SK-N-SH (cell line): ENCODE measurements around the gene YY1. TPM values are rescaled to one million over a fixed set of nuclear protein-coding genes. Genes with fewer than 3 reads are reported as not detected.
A peak's percentile ranks its signal among the peaks of the same experiment; 100 is the strongest.

Experiments
- CTCF ChIA-PET: fragments of 300-600, 350-600 bp; formaldehyde crosslinking; extraction: SDS; loops from one replicate; lab custom pipeline; 2021; lab: Yijun Ruan, JAX
- POLR2A ChIA-PET: fragments of 350-600 bp; sonication (Branson Sonifier 250); formaldehyde crosslinking; extraction: SDS; loops from one replicate; lab custom pipeline; 2020; ENCODE audit warnings: antibody characterized with exemption, inconsistent platforms; lab: Yijun Ruan, JAX
- DNase-seq: peaks from one replicate; pipeline ENCODE4 v3.0.0; 2012
- H2AFZ ChIP-seq: fragments of 200-600 bp; sonication (generic); 2 replicates; pipeline ENCODE4 v1.8.1; 2016; ENCODE audit warnings: antibody characterized with exemption, mild to moderate bottlenecking, low read depth
- H3F3A ChIP-seq: fragments of 200-600 bp; sonication (generic); replicated peaks from 2 replicates; pipeline ENCODE3; 2016; ENCODE audit warnings: antibody characterized with exemption, mild to moderate bottlenecking; ENCODE audit not compliant: insufficient read depth
- H3K27ac ChIP-seq, 2 experiments: fragments of 200-500 bp in 1 of 2; fragments of 200-600 bp in 1 of 2; sonication (Bioruptor generic) in 1 of 2; sonication (generic), shearing (Covaris generic) in 1 of 2; 2 replicates each; pipeline versions ENCODE4 v1.5.1 to v1.6.1; 2014 to 2016; ENCODE audit warnings: low read depth in 2 of 2, inconsistent platforms in 1 of 2, low read length in 1 of 2, mild to moderate bottlenecking in 1 of 2, mixed read lengths in 1 of 2
- H3K27me3 ChIP-seq: fragments of 200-600 bp; sonication (generic), shearing (Covaris generic); 2 replicates; pipeline ENCODE4 v1.6.1; 2016; ENCODE audit warnings: mixed run types; ENCODE audit not compliant: insufficient read depth
- H3K36me3 ChIP-seq, 2 experiments: fragments of 200-500 bp in 1 of 2; fragments of 200-600 bp in 1 of 2; sonication (Bioruptor generic) in 1 of 2; sonication (generic) in 1 of 2; replicated peaks in 1 of 2; 2 replicates each; pipeline versions ENCODE3 to v1.5.1; 2014 to 2016; ENCODE audit warnings: low read length in 1 of 2, mild to moderate bottlenecking in 1 of 2; ENCODE audit not compliant: insufficient read depth in 2 of 2, control insufficient read depth in 1 of 2
- H3K4me1 ChIP-seq, 2 experiments: fragments of 200-500 bp in 1 of 2; fragments of 200-600 bp in 1 of 2; sonication (Bioruptor generic) in 1 of 2; sonication (generic), shearing (Covaris generic) in 1 of 2; 2 replicates each; pipeline versions ENCODE4 v1.5.1 to v1.6.1; 2014 to 2016; ENCODE audit warnings: low read depth in 1 of 2, low read length in 1 of 2, mixed run types in 1 of 2; ENCODE audit not compliant: insufficient read depth in 2 of 2, control insufficient read depth in 1 of 2
- H3K4me2 ChIP-seq: fragments of 200-600 bp; sonication (generic), shearing (Covaris generic); 2 replicates; pipeline ENCODE4 v1.6.1; 2017; ENCODE audit warnings: mixed run types
- H3K4me3 ChIP-seq, 2 experiments: fragments of 200-500 bp in 1 of 2; fragments of 200-600 bp in 1 of 2; sonication (Bioruptor generic) in 1 of 2; sonication (generic), shearing (Covaris generic) in 1 of 2; 2 replicates each; pipeline versions ENCODE4 v1.5.1 to v1.8.1; 2014 to 2016; ENCODE audit warnings: low read depth in 2 of 2, inconsistent platforms in 1 of 2, low read length in 1 of 2, mild to moderate bottlenecking in 1 of 2, mixed read lengths in 1 of 2, moderate library complexity in 1 of 2
- H3K79me2 ChIP-seq: fragments of 200-600 bp; sonication (generic); 2 replicates; pipeline ENCODE4 v1.8.1; 2017; ENCODE audit warnings: mild to moderate bottlenecking; ENCODE audit not compliant: insufficient read depth
- H3K9ac ChIP-seq: fragments of 200-600 bp; sonication (generic); 2 replicates; pipeline ENCODE4 v1.6.1; 2017; ENCODE audit warnings: mixed run types
- H3K9me2 ChIP-seq: fragments of 200-600 bp; sonication (generic); 2 replicates; pipeline ENCODE4 v1.6.1; 2017; ENCODE audit warnings: mixed run types
- H3K9me3 ChIP-seq: fragments of 200-600 bp; sonication (generic); 2 replicates; pipeline ENCODE4 v1.6.1; 2017; ENCODE audit warnings: mixed run types, mild to moderate bottlenecking, moderate library complexity
- H4K20me1 ChIP-seq: fragments of 200-600 bp; sonication (generic); 2 replicates; pipeline ENCODE4 v1.6.1; 2017; ENCODE audit warnings: mild to moderate bottlenecking, mixed run types; ENCODE audit not compliant: insufficient read depth
- CHD2 ChIP-seq: fragments of 150-350 bp; IDR thresholded peaks from 2 replicates; pipeline ENCODE4 v1.6.1; 2018; ENCODE audit warnings: low read length; ENCODE audit not compliant: partially characterized antibody
- ELF1 ChIP-seq: IDR thresholded peaks from 2 replicates; pipeline ENCODE4 v1.4.0; 2012
- EP300 ChIP-seq, 2 experiments: IDR thresholded peaks; 2 replicates each; pipeline versions ENCODE4 v1.4.0 to v1.6.1; 2012; ENCODE audit warnings: borderline replicate concordance in 1 of 2, low read depth in 1 of 2, low read length in 1 of 2
- EZH2phosphoT487 ChIP-seq: fragments of 200-600 bp; sonication (generic); IDR thresholded peaks from 2 replicates; pipeline ENCODE4 v1.6.1; 2017; ENCODE audit warnings: low read depth, mixed run types, mild to moderate bottlenecking, antibody characterized with exemption, moderate library complexity, borderline replicate concordance
- FOSL2 ChIP-seq: IDR thresholded peaks from 2 replicates; pipeline ENCODE4 v1.4.0; 2012; ENCODE audit warnings: low read depth, mild to moderate bottlenecking, moderate library complexity, borderline replicate concordance
- GATA2 ChIP-seq: sonication (generic); formaldehyde crosslinking; IDR thresholded peaks from 2 replicates; pipeline ENCODE4 v1.5.0; 2020; ENCODE audit warnings: mild to moderate bottlenecking, missing genetic modification reagents
- JUND ChIP-seq: IDR thresholded peaks from 2 replicates; pipeline ENCODE4 v1.4.0; 2012
- MAX ChIP-seq: IDR thresholded peaks from 2 replicates; pipeline ENCODE4 v1.4.0; 2012; ENCODE audit warnings: low read depth
- MEF2A ChIP-seq: IDR thresholded peaks from 2 replicates; pipeline ENCODE4 v1.4.0; 2012; ENCODE audit warnings: low read depth, borderline replicate concordance
- NFIC ChIP-seq: IDR thresholded peaks from 2 replicates; pipeline ENCODE4 v1.4.0; 2012; ENCODE audit warnings: borderline replicate concordance
- NRF1 ChIP-seq: IDR thresholded peaks from 2 replicates; pipeline ENCODE4 v1.6.1; 2012; ENCODE audit warnings: low read depth, mild to moderate bottlenecking, low read length
- PBX3 ChIP-seq: IDR thresholded peaks from 2 replicates; pipeline ENCODE4; 2012
- POLR2AphosphoS5 ChIP-seq: IDR thresholded peaks from 2 replicates; pipeline ENCODE4 v1.6.1; 2012; ENCODE audit warnings: low read depth, low read length
- RCOR1 ChIP-seq: fragments of 150-350 bp; IDR thresholded peaks from 2 replicates; pipeline ENCODE4 v1.6.1; 2017; ENCODE audit warnings: antibody characterized with exemption, low read length
- RXRA ChIP-seq: IDR thresholded peaks from 2 replicates; pipeline ENCODE4 v1.4.0; 2012; ENCODE audit warnings: low read depth, mild to moderate bottlenecking, borderline replicate concordance
- WGBS: methylation state at CpG from one replicate; pipeline ENCODE4 v1.1.6; 2017; ENCODE audit warnings: low lambda C conversion rate; 5-methylcytosine and 5-hydroxymethylcytosine counted together
- polyA plus RNA-seq, 3 experiments: library from polyadenylated mRNA; depleted of rRNA; stranded (reverse); fragments of >200 nt; gene quantifications; 2 replicates each; pipeline ENCODE4 v1.2.3, GENCODE V29; 2012
- TF ChIP-seq, protein P1 (sequence below): IDR thresholded peaks from 2 replicates; pipeline ENCODE4 v1.4.0; 2012; ENCODE audit warnings: low read depth, borderline replicate concordance
- TF ChIP-seq, protein P2 (sequence below): IDR thresholded peaks from 2 replicates; pipeline ENCODE4 v1.4.0; 2012; ENCODE audit warnings: low read depth, borderline replicate concordance
- TF ChIP-seq, protein P3 (sequence below): IDR thresholded peaks from 2 replicates; pipeline ENCODE4 v1.6.1; 2012; ENCODE audit warnings: mild to moderate bottlenecking, low read depth, low read length, moderate library complexity

Gene YY1
- polyA plus RNA-seq, 1 of the 3 experiments (the other 2 are of a cell fraction) = 18.1 TPM

DNA sequence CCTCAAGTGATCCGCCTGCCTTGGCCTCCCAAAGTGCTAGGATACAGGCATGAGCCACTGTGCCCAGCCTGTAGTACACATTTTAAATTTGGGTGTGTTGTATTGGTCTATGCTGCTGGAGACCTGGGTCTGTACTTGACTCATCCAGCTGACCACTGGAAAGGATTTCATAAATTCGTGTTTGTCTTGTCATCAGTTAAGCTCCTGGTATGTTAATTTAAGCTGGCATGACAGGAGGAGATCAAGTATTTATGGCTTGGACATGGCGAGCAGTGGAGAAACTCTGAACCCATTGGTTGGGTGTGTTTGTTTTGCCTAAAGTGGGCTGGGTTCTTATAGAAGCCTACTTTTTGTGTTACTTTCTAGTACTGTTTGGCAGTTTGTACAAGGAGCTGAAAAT, 24.2 kb downstream of the YY1 start:
- POLR2A ChIA-PET = no interaction called here
- H3K4me2 ChIP-seq = no peak overlapping the region
- CTCF ChIA-PET = interaction anchor here (0.8 to 2.0 kb wide), 2 partner anchors 22 to 23 kb away, joined by 3 to 8 read pairs; no protein-coding TSS in a partner anchor

DNA sequence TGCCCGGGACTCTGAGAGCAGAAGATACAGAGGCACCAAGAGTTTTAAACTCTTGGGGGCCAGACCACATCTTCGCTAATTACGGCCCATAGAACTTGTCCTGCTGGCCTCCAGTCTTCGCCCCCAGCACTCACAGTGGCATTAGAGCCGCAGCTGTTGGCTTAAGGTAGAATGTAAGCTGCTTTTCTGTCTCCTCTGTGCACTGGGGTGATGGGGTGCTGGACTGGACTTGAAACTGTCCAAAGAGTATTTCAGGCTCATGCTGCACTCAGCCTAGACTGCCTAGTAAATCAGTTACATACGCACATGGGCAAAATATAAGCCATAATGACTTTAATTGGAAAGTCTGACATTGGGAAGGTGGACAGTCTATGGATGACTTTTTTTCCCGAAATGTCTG, 29.0 kb downstream of the YY1 start:
- Histone ChIP-seq H3K4me1 (no peaks in the 10 kb centered on the region), H3K4me2 (no peak overlapping the region), H3K27ac (no peak overlapping the region), H3K9ac (no peak overlapping the region), H3K27me3 (no peaks in the 10 kb centered on the region), H4K20me1 (peaks cover 95% of the 10 kb centered on the region), H3K79me2 (peaks cover 100% of the 10 kb centered on the region), H3K4me3 (no peak overlapping the region), H3K36me3 (peaks cover 0 to 5% of the 10 kb centered on the region in 2 experiments), H2AFZ (no peak overlapping the region), H3F3A (peaks cover 6% of the 10 kb centered on the region), H3K9me2 (no peaks in the 10 kb centered on the region), H3K9me3 (no peaks in the 10 kb centered on the region)
- POLR2A ChIA-PET = no interaction called here
- WGBS = 86% methylated on average over 6 of the region's 7 CpGs
- DNase-seq = no peak
- CTCF ChIA-PET = interaction anchor here (1.2 to 1.3 kb wide), 3 partner anchors 11 to 27 kb away, joined by 3 to 4 read pairs (median 3); no protein-coding TSS in a partner anchor
- TF ChIP-seq GATA2 (CRISPR knock-in tag) (no peak), JUND (no peak), RXRA (no peak), NFIC (no peak), PBX3 (no peak), MAX (no peak), EP300 (IDR thresholded peaks at IDR 0.05; ENCODE audit: borderline replicate concordance in 1 of 2, low read depth in 1 of 2, low read length in 1 of 2) (no peak), RCOR1 (no peak), MEF2A (no peak), CHD2 (no peak), NRF1 (no peak), POLR2AphosphoS5 (no peak), ELF1 (no peak), FOSL2 (no peak)
- TF ChIP-seq, protein P1, sequence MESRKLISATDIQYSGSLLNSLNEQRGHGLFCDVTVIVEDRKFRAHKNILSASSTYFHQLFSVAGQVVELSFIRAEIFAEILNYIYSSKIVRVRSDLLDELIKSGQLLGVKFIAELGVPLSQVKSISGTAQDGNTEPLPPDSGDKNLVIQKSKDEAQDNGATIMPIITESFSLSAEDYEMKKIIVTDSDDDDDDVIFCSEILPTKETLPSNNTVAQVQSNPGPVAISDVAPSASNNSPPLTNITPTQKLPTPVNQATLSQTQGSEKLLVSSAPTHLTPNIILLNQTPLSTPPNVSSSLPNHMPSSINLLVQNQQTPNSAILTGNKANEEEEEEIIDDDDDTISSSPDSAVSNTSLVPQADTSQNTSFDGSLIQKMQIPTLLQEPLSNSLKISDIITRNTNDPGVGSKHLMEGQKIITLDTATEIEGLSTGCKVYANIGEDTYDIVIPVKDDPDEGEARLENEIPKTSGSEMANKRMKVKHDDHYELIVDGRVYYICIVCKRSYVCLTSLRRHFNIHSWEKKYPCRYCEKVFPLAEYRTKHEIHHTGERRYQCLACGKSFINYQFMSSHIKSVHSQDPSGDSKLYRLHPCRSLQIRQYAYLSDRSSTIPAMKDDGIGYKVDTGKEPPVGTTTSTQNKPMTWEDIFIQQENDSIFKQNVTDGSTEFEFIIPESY = no peak
- TF ChIP-seq, protein P2, sequence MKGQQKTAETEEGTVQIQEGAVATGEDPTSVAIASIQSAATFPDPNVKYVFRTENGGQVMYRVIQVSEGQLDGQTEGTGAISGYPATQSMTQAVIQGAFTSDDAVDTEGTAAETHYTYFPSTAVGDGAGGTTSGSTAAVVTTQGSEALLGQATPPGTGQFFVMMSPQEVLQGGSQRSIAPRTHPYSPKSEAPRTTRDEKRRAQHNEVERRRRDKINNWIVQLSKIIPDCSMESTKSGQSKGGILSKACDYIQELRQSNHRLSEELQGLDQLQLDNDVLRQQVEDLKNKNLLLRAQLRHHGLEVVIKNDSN = no peak
- TF ChIP-seq, protein P3, sequence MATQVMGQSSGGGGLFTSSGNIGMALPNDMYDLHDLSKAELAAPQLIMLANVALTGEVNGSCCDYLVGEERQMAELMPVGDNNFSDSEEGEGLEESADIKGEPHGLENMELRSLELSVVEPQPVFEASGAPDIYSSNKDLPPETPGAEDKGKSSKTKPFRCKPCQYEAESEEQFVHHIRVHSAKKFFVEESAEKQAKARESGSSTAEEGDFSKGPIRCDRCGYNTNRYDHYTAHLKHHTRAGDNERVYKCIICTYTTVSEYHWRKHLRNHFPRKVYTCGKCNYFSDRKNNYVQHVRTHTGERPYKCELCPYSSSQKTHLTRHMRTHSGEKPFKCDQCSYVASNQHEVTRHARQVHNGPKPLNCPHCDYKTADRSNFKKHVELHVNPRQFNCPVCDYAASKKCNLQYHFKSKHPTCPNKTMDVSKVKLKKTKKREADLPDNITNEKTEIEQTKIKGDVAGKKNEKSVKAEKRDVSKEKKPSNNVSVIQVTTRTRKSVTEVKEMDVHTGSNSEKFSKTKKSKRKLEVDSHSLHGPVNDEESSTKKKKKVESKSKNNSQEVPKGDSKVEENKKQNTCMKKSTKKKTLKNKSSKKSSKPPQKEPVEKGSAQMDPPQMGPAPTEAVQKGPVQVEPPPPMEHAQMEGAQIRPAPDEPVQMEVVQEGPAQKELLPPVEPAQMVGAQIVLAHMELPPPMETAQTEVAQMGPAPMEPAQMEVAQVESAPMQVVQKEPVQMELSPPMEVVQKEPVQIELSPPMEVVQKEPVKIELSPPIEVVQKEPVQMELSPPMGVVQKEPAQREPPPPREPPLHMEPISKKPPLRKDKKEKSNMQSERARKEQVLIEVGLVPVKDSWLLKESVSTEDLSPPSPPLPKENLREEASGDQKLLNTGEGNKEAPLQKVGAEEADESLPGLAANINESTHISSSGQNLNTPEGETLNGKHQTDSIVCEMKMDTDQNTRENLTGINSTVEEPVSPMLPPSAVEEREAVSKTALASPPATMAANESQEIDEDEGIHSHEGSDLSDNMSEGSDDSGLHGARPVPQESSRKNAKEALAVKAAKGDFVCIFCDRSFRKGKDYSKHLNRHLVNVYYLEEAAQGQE = no peak

More for the DNA sequence above, 24.2 kb downstream of the YY1 start:
- Histone ChIP-seq H3K36me3 (peaks cover 5 to 8% of the 10 kb centered on the region in 2 experiments), H3K9ac (no peak overlapping the region), H3K4me1 (no peaks in the 10 kb centered on the region), H3K9me2 (no peaks in the 10 kb centered on the region), H4K20me1 (peaks cover 97% of the 10 kb centered on the region), H3K9me3 (no peaks in the 10 kb centered on the region), H3K27ac (no peak overlapping the region), H3K79me2 (peaks cover 100% of the 10 kb centered on the region), H2AFZ (no peak overlapping the region), H3K27me3 (no peaks in the 10 kb centered on the region), H3F3A (no peaks in the 10 kb centered on the region), H3K4me3 (no peak overlapping the region)
- 68% methylated on average over 3 of the region's 3 CpGs for WGBS
- TF ChIP-seq EZH2phosphoT487 (no peak), PBX3 (peak; percentile 23; the same call in 1 of the 2 replicates)
- DNase-seq = no peak
